RCC 7860 (cell line): ENCODE data around the gene SIKE1.
A peak's percentile ranks its signal among the peaks of the same experiment; 100 is the strongest.
"Not testable (repeated sequence)": the region's sequence is repeated elsewhere in the genome, so short reads cannot be mapped to it uniquely, and the experiment has no call there.

Experiments
- DNase-seq: peaks from one replicate; pipeline ENCODE4 v3.0.0-alpha.2; 2015; ENCODE audit warnings: low spot score
- FAIRE-seq: peaks from 2 replicates; lab custom pipeline; 2012; peaks lifted over from hg19 to GRCh38; lab: Jason Lieb, UNC

Gene SIKE1

DNA sequence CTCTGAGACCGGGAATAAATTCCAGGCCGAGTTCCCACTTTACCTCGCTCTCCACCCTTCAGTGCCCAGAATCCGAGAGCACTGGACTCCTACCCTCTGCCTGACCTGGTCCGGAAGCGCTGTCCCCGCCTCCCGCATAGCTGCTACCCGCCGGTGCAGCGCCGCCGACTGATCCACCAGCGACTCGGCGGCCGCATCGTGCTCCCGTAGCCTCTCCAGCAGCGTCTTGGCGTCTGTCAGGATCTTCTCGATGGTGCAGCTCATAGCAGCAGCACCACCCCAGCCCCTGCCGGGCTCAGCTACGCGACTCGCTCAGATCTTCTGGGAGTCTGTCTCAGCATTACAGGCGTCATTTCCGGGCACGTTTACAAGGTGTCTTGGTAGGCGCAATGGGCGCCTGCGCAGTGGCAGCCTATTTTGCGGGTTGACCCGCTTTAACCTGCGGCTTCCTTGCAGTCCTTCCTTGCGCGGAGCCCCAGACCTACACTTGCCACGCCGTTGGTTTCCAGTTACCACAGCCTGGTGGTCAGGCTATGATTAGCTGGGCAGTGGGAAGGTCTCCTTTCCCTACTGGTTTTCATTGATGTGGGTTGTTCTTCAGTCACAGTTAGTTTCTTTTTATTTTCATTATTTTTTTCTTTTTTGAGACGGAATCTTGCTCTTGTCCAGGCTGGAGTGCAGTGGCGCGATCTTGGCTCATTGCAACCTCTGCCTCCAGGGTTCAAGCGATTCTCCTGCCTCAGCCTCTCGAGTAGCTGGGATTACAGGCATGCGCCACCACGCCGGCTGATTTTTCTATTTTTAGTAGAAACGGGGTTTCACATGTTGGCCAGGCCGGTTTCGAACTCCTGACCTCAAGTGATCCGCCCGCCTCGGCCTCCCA is at the start of gene SIKE1:
TSS of gene SIKE1 (minus strand) at position 342 of the 883 bp plus-strand sequence. CDS start at position 264, 78 bp downstream.
- peak; percentile 75 for FAIRE-seq
- peak; percentile 92 for DNase-seq

DNA sequence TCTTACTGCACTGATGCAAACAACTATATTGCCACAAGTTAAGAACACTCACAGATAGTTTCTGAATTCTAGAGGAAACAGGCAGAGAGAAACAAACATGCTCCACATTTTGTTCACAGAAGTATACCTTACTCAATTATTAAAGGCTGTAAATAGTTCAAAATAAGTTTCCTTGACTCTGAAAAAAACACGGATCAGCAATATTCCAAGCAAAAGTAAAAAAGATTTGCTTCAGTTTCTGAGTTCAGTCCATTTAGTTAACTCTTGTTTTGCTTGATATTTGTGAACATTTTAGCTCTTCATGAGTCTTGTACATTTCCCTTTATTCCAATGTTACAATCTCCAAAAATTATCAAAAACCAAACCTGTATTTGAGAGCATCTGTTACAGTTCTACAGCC is 49.6 kb upstream of the SIKE1 start:
- DNase-seq, FAIRE-seq: not testable (repeated sequence)

DNA sequence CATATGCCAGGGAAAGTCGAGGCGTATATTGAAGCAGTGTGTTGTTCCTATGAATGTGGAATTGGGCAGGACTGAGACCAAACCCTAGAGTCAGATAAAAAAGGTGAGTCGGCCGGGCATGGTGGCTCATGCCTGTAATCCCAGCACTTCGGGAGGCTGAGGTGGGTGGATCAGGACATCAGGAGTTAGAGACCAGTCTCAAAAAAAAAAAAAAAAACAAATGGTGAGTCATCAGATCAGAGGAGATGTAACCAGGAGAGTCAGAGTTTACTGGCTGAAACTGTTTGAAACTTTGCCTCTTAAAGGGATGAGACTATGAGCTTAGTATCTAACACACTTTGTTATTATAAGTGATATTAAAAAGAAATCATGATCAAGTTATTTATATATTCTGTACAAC is 47.8 kb upstream of the SIKE1 start:
- no peak for DNase-seq

DNA sequence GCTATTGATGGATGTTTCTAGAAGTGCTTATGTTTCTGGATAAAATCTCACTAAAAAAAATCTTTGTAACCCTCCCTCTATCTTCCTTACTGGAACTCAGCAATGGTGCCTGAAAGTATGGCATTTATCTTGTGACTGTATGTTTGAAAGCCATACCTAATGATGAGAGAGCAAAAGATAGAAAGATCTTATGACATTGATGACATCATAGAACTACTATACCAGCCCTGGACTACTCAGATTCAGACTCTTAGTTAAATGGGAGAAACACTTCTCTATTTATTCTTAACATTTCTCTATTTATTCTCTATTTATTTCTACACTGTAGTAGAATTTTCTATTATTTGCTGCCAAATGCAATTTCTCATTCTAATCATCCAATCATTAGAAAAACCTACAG is 41.5 kb upstream of the SIKE1 start:
- FAIRE-seq, result no peak

More for the DNA sequence above, 47.8 kb upstream of the SIKE1 start:
- FAIRE-seq, result no peak

DNA sequence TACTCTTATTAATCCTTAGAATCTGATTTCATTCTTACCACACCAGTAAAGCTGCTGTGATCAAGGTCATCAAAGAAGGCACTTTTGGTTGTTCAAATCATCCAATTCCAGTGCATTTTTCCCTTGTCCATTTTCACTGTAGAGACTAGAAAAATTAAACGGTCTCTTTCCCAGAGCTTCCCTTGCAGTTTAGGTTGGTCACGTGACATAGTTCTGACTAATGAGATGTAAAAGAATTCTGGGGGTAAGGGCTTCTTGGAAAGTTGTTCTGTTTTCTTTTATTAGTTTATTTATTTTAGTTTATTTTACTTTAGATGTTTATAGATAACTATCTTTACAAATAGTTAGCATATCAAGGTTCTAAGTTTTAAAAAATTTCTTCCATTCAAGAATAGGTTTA is 39.9 kb upstream of the SIKE1 start:
- no peak for FAIRE-seq

More for the DNA sequence above, 41.5 kb upstream of the SIKE1 start:
- DNase-seq, result no peak

DNA sequence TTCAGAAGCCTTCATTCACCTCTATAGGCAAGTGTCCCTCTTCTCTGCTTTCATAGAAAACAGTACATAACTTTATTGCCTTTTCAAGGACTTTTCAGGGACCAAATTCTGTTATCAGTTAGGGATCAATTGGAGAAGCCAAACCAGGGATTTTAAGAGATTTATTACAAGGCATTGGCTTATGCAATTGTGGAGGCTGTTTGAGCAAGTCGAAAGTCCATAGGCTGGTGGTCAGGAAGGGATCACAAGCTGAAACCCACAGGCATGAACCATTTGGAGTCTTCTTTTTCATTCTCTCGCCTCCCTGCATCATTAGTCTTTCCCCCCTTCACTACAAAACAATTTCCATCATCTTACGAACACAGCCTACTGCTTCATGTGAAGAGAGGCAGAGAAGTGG is 39.4 kb upstream of the SIKE1 start:
- DNase-seq (no peak), FAIRE-seq (no peak)

More for the DNA sequence above, 39.9 kb upstream of the SIKE1 start:
- DNase-seq, result no peak

DNA sequence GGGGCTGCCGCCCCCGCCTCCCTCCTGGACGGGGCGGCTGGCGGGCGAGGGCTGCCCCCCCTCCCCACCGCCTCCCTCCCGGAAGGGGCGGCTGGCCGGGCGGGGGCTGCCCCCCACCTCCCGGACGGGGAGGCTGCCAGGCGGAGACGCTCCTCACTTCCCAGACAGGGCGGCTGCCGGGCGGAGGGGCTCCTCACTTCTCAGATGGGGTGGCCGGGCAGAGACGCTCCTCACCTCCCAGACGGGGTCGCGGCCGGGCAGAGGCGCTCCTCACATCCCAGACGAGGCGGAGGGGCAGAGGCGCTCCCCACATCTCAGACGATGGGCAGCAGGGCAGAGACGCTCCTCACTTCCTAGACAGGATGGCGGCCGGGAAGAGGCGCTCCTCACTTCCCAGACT is 24.0 kb upstream of the SIKE1 start:
- FAIRE-seq, DNase-seq: not testable (repeated sequence)

DNA sequence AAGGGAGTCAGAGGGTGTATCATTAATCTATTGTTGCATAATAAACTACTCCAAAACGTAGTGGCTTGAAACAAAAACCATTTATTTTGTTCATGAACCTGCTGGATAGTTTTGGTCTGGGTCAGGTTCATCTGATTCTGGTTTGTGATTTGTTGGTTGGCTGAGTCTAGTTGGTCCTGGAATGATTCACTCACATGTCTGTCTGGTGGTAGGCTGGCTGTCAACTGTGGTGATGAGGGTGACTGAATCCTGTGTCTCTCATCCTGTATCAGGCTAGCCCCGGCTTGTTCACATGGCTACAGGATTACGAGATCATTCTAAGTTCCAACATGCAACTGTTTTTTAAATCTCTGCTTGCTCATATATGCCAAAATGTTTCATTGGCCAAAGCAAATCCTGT is 22.5 kb upstream of the SIKE1 start:
- DNase-seq (peak; percentile 37), FAIRE-seq (no peak)

DNA sequence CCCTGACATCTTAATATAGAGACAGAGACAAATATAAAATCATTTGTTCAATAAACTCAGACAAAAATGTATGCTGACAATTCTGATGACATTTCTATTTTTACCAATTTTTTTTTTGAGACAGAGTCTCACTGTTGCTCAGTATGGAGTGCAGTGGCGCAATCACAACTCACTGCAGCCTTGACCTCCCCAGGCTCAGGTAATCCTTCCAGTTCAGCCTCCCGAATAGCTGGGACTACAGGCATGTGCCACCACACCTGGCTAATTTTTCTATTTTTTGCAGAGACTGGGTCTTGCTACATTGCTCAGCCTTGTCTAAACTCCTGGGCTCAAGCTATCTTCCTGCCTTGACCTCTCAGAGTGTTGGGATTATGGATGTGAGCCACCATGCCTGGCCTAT is 13.6 kb upstream of the SIKE1 start:
- FAIRE-seq (no peak), DNase-seq (no peak)

DNA sequence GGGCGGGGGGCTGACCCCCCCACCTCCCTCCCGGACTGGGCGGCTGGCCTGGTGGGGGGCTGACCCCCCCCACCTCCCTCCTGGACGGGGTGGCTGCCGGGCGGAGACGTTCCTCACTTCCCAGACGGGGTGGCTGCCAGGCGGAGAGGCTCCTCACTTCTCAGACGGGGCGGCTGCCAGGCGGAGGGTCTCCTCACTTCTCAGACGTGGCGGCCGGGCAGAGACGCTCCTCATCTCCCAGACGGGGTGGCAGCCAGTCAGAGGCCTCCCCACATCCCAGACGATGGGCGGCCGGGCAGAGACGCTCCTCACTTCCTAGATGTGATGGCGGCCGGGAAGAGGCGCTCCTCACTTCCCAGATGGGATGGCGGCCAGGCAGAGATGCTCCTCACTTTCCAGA is 10.1 kb upstream of the SIKE1 start:
- FAIRE-seq, DNase-seq: not testable (repeated sequence)

DNA sequence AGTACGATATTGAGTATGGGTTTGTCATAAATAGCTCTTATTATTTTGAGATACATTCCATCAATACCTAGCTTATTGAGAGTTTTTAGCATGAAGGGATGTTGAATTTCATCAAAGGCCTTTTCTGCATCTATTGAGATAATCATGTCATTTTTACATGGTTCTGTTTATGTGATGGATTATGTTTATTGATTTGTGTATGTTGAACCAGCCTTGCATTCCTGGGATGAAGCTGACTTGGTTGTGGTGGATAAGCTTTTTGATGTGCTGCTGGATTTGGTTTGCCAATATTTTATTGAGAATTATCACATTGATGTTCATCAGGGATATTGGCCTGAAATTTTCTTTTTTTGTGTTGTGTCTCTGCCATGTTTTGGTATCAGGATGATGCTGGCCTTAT is 6.0 kb upstream of the SIKE1 start:
- FAIRE-seq, DNase-seq: not testable (repeated sequence)

DNA sequence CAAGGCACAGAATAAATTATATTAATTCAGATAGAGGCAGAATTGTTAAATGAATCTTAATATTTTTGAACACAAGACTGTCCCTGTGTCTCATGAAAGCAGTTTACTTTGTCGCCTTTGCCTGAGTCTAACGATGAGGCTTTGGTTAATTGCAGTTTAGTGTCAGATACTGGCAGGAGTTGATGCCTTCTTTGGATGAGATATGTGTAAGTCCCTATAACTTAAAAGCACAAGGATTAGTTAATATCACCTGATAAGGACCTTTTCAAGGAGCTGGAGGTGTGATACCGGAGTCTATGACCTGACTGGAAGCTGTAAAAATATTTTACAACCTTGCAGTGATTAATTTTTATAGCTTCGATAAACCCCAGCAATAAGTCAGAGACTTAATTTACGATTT is 2.0 kb upstream of the SIKE1 start:
- FAIRE-seq, result no peak
- no peak for DNase-seq

DNA sequence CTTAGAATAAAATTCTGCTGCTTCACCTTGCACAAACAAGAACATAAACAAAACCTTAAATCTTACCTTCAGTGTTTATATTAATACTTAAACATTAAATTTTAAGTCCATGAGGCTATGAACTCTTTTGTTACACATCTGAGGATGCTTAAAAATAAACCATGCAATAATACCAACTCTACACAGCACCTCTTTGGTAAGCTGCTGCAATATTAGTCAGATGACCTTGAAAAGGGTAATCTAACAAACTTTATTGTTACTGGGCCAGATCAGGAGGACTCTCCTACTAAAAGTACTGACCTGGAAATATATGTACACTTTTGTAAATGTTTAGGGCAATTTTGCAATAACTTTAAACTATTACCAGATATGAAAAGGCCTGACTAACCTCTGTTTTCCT is 763 bp downstream of the SIKE1 start:
- no peak for DNase-seq
- FAIRE-seq, result no peak

DNA sequence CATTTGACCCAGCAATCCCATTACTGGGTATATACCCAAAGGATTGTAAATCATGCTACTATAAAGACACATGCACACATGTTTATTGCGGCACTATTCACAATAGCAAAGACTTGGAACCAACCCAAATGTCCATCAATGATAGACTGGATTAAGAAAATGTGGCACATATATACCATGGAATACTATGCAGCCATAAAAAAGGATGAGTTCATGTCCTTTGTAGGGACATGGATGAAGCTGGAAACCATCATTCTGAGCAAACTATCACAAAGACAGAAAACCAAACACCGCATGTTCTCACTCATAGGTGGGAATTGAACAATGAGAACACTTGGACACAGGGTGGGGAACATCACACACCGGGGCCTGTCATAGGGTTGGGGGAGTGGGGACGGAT is 3.8 kb downstream of the SIKE1 start:
- FAIRE-seq, DNase-seq: not testable (repeated sequence)

DNA sequence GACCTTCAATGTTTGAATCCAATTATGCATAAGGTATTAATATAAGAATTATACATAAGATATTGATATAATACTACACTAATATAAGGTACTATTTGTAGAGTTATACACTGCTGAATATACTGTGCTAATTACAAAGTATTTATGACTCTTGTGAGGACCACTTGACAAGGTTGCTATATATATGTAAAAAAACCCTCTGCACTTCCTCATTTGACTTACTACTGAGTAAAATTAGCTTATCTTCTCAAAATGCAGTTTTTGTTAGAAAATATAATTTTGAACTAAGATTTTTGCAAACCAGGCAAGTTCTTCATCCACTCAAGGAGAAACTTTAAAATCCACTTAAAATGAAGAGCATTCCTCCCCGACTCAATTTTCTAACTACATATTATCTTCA is 8.5 kb downstream of the SIKE1 start:
- DNase-seq (no peak), FAIRE-seq (no peak)

DNA sequence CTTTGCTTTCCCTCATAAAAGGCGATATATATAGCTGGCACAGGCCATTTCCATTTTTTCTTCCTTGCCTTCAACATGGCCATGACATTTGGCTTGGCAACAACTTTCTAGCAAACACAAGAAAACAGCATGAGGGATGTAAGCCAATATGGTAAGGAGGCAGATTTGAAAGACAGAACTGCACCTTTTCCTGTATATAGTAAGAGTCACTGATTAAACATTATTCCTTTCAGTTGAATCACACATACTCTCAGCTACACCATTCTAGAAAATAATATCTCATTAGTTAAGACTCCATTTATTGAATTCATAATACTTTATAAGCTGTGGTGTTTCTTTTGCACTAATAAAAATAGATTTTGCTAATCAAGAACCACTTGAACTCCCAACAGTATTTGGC is 9.5 kb downstream of the SIKE1 start:
- no peak for DNase-seq
- no peak for FAIRE-seq

DNA sequence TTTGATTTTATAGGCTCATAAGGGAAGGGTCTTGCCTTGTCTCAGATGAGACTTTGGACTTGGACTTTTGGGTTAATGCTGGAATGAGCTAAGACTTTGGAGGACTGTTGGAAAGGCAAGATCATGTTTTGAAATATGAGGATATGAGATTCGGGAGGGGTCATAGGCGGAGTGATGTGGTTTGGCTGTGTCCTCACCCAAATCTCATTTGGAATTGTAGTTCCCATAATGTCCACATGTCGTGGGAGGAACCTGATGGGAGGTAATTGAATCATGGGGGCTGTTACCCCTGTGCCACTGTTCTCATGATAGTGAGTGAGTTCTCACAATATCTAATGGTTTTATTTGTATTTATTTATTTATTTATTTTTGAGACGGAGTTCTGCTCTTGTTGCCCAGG is 15.8 kb downstream of the SIKE1 start:
- DNase-seq (no peak), FAIRE-seq (no peak)

DNA sequence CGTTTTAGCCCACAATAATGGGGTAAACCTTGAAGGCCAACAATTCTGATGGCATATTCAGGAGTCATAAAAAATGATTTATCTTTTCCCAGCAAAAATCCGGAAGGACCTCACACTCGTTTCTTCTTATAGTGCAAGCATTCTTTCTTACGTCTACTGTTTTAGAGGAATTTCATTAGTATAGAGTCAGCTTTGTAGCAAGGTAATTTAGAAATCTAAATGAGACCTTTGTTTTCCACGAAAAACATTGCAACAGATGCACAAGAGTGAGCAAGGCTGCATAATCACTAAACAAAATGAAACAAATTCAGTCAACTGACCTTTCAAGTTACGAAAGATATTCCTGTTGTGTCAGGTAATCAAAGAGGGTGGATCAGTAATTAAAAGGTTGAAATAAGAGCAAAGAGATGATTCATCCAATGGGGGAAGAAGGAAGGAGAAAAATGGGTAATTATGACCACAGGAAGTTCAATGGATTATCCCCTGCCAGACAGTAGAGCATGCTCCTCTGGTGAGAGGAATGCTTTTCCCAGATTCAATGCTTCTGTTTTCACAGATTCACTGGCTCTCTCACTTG is 22.1 kb downstream of the SIKE1 start:
- DNase-seq, result no peak
- no peak for FAIRE-seq

DNA sequence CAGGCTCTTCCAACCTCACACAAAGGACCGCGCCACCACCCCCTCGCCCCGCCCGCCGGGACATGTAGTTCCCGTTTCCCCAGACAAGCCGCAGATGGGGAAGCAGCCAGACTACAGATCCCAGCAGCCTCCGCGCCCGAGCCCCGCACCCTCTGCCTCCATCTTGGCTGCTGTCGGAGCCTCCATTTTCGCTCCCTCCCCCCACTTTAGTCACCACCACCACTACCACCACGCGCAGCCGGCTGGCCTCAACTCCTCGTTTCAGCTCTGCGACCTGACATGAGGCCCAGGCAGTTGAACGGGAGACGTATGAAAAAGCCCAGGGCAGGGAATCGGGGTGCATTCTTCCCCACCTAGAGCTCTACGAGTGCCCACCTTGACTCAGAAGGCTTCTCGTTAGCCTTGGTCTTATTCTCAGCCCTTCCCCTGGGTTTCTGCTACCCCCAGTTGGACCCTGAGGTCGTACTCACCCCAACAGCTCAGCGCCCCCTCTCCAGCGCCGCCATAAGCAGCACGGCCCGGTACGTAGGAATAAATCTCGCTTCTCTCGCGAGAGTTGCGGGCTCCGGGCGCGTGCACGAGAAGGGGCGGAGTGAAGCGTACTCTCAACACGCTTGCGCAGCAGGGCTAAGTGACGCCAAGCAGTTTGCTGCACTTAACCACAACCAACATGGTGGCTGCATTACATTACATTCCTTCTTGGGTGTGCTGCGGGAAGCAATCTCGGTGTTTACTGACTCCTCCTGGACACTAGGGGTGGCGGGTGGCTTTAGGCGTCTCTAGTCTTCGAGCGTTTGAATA is 22.8 kb downstream of the SIKE1 start, which contains the start of gene CSDE1:
TSS of gene CSDE1 (minus strand) at position 530 of the 801 bp plus-strand sequence. CDS start 18,094 bp downstream, outside the sequence.
- peak; percentile 86 for FAIRE-seq
- DNase-seq, result peak; percentile 95

DNA sequence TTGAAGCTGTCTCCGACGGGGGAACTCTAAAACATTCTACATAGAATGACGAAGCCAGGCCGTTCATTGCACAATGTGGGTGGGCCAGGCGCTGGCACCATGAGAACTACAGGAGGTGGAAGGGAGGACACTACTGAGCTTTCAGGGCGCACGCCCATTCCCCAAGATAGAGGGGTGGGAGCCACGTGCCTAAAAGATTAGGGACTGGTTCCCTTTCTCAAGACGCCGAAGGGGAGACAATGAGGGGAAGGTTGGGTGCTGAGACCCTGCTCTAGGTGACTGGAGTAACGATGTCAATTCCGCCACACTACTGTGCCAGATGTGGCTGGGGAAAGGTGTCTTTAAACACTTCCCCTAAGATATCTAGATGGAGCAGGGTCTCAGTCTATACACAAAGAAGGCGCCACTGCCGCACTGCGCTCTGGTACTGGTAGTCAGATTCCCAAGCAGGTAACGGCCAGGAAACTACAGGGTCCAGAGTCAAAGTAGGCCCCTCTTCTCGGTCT is 23.5 kb downstream of the SIKE1 start:
- no peak for FAIRE-seq
- no peak for DNase-seq
